ENCODE measurements around the gene ZMIZ1. TPM values are rescaled to one million over a fixed set of nuclear protein-coding genes. Genes with fewer than 3 reads are reported as not detected.

ZMIZ1 gene
- total and polyA plus RNA-seq, 8 donors, result 63.1 to 87.2 (median 76.8) TPM

- no peak for ATAC-seq
- DNase-seq, result peak in 1 of 4 donors; percentile 18
- Histone ChIP-seq H3K4me1 (peaks cover 0 to 35% of the 10 kb centered on the region in 2 donors), H3K27me3 (no peaks in the 10 kb centered on the region), H3K36me3 (no peaks in the 10 kb centered on the region), H3K4me3 (no peak overlapping the region), H3K27ac (no peak overlapping the region), H3K9me3 (no peaks in the 10 kb centered on the region)
- TF ChIP-seq, protein P1, sequence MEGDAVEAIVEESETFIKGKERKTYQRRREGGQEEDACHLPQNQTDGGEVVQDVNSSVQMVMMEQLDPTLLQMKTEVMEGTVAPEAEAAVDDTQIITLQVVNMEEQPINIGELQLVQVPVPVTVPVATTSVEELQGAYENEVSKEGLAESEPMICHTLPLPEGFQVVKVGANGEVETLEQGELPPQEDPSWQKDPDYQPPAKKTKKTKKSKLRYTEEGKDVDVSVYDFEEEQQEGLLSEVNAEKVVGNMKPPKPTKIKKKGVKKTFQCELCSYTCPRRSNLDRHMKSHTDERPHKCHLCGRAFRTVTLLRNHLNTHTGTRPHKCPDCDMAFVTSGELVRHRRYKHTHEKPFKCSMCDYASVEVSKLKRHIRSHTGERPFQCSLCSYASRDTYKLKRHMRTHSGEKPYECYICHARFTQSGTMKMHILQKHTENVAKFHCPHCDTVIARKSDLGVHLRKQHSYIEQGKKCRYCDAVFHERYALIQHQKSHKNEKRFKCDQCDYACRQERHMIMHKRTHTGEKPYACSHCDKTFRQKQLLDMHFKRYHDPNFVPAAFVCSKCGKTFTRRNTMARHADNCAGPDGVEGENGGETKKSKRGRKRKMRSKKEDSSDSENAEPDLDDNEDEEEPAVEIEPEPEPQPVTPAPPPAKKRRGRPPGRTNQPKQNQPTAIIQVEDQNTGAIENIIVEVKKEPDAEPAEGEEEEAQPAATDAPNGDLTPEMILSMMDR (IDR thresholded peaks at IDR 0.05), result no peak
- intact Hi-C loops (cut with DNase I), result no loop called here
These were observed 23.1 kb upstream of the ZMIZ1 start for GRCh38 chr10:79045566-79046175.

GRCh38 chr10:79046326-79046725, 22.4 kb upstream of the ZMIZ1 start:
- no peak for ATAC-seq
- intact Hi-C loops (cut with DNase I), result no loop called here

GRCh38 chr10:79046741-79047583, 21.8 kb upstream of the ZMIZ1 start:
- ATAC-seq (peak; percentile 67), DNase-seq (peak in 1 of 4 donors; percentile 56)
- Histone ChIP-seq H3K36me3 (no peaks in the 10 kb centered on the region), H3K4me1 (peaks cover 4 to 41% of the 10 kb centered on the region in 2 donors), H3K27me3 (no peaks in the 10 kb centered on the region), H3K27ac (peak overlapping the region in 1 of 2 donors; percentile 54), H3K9me3 (no peaks in the 10 kb centered on the region), H3K4me3 (no peak overlapping the region)
- intact Hi-C loops (cut with DNase I), result no loop called here
- TF ChIP-seq, protein P1 (IDR thresholded peaks at IDR 0.05), result no peak

More at GRCh38 chr10:79046326-79046725, 22.4 kb upstream of the ZMIZ1 start:
- Histone ChIP-seq H3K36me3 (no peaks in the 10 kb centered on the region), H3K27ac (peak overlapping the region in 1 of 2 donors; percentile 54), H3K27me3 (no peaks in the 10 kb centered on the region), H3K9me3 (no peaks in the 10 kb centered on the region), H3K4me1 (peaks cover 4 to 37% of the 10 kb centered on the region in 2 donors), H3K4me3 (no peak overlapping the region)
- TF ChIP-seq, protein P1 (IDR thresholded peaks at IDR 0.05), result no peak
- peak in 1 of 4 donors; percentile 4 for DNase-seq

GRCh38 chr10:79047584-79047874, 21.2 kb upstream of the ZMIZ1 start:
- DNase-seq (no peak), ATAC-seq (no peak)
- Histone ChIP-seq H3K27me3 (no peaks in the 10 kb centered on the region), H3K4me1 (peaks cover 4 to 44% of the 10 kb centered on the region in 2 donors), H3K36me3 (no peaks in the 10 kb centered on the region), H3K4me3 (no peak overlapping the region), H3K27ac (peak overlapping the region in 1 of 2 donors; percentile 54), H3K9me3 (no peaks in the 10 kb centered on the region)
- intact Hi-C loops (cut with DNase I), result no loop called here
- TF ChIP-seq, protein P1 (IDR thresholded peaks at IDR 0.05), result no peak

All from left lung (tissue), 10 donors.